Activated CD8-positive, alpha-beta T cell treated with anti-CD3 and anti-CD28 coated beads for 36 hours (primary cell): ENCODE results near the gene CYB5A. TPM values are rescaled to one million over a fixed set of nuclear protein-coding genes. Genes with fewer than 3 reads are reported as not detected.

Experiments used
- ATAC-seq: fragments of 200-7000 bp; cut with Tn5 transposase; one replicate; pipeline ENCODE4 v1.10.0; 2021; ENCODE audit warnings: mild to moderate bottlenecking, moderate library complexity
- CTCF ChIA-PET: fragments of 350-600 bp; sonication (Branson Sonifier 250); formaldehyde crosslinking; loops from one replicate; lab custom pipeline; 2021; ENCODE audit warnings: antibody characterized with exemption; lab: Charles Lee
- POLR2A ChIA-PET: fragments of 350-600 bp; sonication (Branson Sonifier 250); formaldehyde crosslinking; loops from one replicate; lab custom pipeline; 2021; ENCODE audit warnings: antibody characterized with exemption; lab: Charles Lee
- DNase-seq: peaks from one replicate; pipeline ENCODE4 v3.0.0-alpha.2; 2020
- H3K27ac Mint-ChIP-seq: one replicate; pipeline ENCODE4 v1.8.0; 2021; ENCODE audit warnings: mild to moderate bottlenecking, mixed read lengths
- H3K27me3 Mint-ChIP-seq: one replicate; pipeline ENCODE4 v1.8.0; 2021; ENCODE audit warnings: mixed read lengths
- H3K36me3 Mint-ChIP-seq: one replicate; pipeline ENCODE4 v1.8.0; 2021; ENCODE audit warnings: low read depth, mixed read lengths
- H3K4me1 Mint-ChIP-seq: one replicate; pipeline ENCODE4 v1.8.0; 2021; ENCODE audit warnings: low read depth, mixed read lengths
- H3K4me3 Mint-ChIP-seq: one replicate; pipeline ENCODE4 v1.8.0; 2021; ENCODE audit warnings: mild to moderate bottlenecking, moderate library complexity, mixed read lengths
- H3K9me3 Mint-ChIP-seq: one replicate; pipeline ENCODE4 v1.8.0; 2021; ENCODE audit warnings: mixed read lengths
- CTCF ChIP-seq: fragments of 200-600 bp; IDR thresholded peaks from one replicate; pipeline ENCODE4 v1.8.0; 2022; ENCODE audit warnings: antibody characterized with exemption, mild to moderate bottlenecking
- intact Hi-C: fragments of 100-400 bp; cut with micrococcal nuclease; formaldehyde crosslinking; loops from one replicate; pipeline ENCODE4 v1.10.0; 2022
- total RNA-seq, 2 experiments: library from RNA; stranded (reverse); gene quantifications; one replicate each; pipeline ENCODE4 v1.2.3, GENCODE V29; 2021

Gene CYB5A
- total RNA-seq, 2 experiments from 2014 or later = 60.2 to 62.4 TPM

GRCh38 chr18:74239567-74239966, 52.2 kb downstream of the CYB5A start:
- intact Hi-C loops = no loop called here
- POLR2A ChIA-PET = no interaction called here
- no peaks in the 10 kb centered on the region for H3K9me3 Mint-ChIP-seq

GRCh38 chr18:74234326-74235171, 57.2 kb downstream of the CYB5A start:
- Mint-ChIP-seq H3K36me3 (no peaks in the 10 kb centered on the region), H3K4me1 (no peaks in the 10 kb centered on the region), H3K4me3 (no peak overlapping the region), H3K27me3 (peaks cover 3% of the 10 kb centered on the region), H3K9me3 (no peaks in the 10 kb centered on the region), H3K27ac (no peak overlapping the region)
- POLR2A ChIA-PET = no interaction called here
- CTCF ChIA-PET = no interaction called here
- no peak for TF ChIP-seq CTCF
- intact Hi-C loops = no loop called here
- DNase-seq = no peak
- ATAC-seq = no peak

More at GRCh38 chr18:74239567-74239966, 52.2 kb downstream of the CYB5A start:
- Mint-ChIP-seq H3K27me3 (peaks cover 5% of the 10 kb centered on the region), H3K4me3 (no peak overlapping the region), H3K4me1 (no peaks in the 10 kb centered on the region), H3K36me3 (no peaks in the 10 kb centered on the region), H3K27ac (no peak overlapping the region)
- ATAC-seq (no peak), DNase-seq (no peak)
- TF ChIP-seq CTCF = no peak
- CTCF ChIA-PET = no interaction called here

GRCh38 chr18:74233933-74234325, 57.8 kb downstream of the CYB5A start:
- CTCF ChIA-PET = no interaction called here
- H3K27me3 Mint-ChIP-seq = peaks cover 3% of the 10 kb centered on the region
- intact Hi-C loops = no loop called here

GRCh38 chr18:74230922-74231714, 60.6 kb downstream of the CYB5A start:
- CTCF ChIA-PET = no interaction called here
- POLR2A ChIA-PET = no interaction called here
- H3K36me3 Mint-ChIP-seq = no peaks in the 10 kb centered on the region
- no peak overlapping the region for H3K4me3 Mint-ChIP-seq
- ATAC-seq = no peak
- H3K4me1 Mint-ChIP-seq = no peaks in the 10 kb centered on the region
- intact Hi-C loops = no loop called here
- H3K27ac Mint-ChIP-seq = no peak overlapping the region
- H3K9me3 Mint-ChIP-seq = no peaks in the 10 kb centered on the region
- H3K27me3 Mint-ChIP-seq = no peaks in the 10 kb centered on the region
- TF ChIP-seq CTCF = no peak
- DNase-seq = no peak

More at GRCh38 chr18:74233933-74234325, 57.8 kb downstream of the CYB5A start:
- no peak for DNase-seq
- POLR2A ChIA-PET = no interaction called here
- no peak for TF ChIP-seq CTCF
- Mint-ChIP-seq H3K4me3 (no peak overlapping the region), H3K4me1 (no peaks in the 10 kb centered on the region), H3K36me3 (no peaks in the 10 kb centered on the region), H3K9me3 (no peaks in the 10 kb centered on the region), H3K27ac (no peak overlapping the region)
- no peak for ATAC-seq

GRCh38 chr18:74229891-74230290, 61.9 kb downstream of the CYB5A start:
- H3K9me3 Mint-ChIP-seq = no peaks in the 10 kb centered on the region
- H3K36me3 Mint-ChIP-seq = no peaks in the 10 kb centered on the region
- POLR2A ChIA-PET = no interaction called here
- no peaks in the 10 kb centered on the region for H3K4me1 Mint-ChIP-seq
- intact Hi-C loops = no loop called here
- ATAC-seq = no peak
- TF ChIP-seq CTCF = no peak
- DNase-seq = no peak
- no peak overlapping the region for H3K27ac Mint-ChIP-seq
- CTCF ChIA-PET = no interaction called here
- no peaks in the 10 kb centered on the region for H3K27me3 Mint-ChIP-seq
- H3K4me3 Mint-ChIP-seq = no peak overlapping the region
